Endodermal cell (in vitro differentiated cells): Measurements from ENCODE around the gene GTSF1L. TPM values are rescaled to one million over a fixed set of nuclear protein-coding genes. Genes with fewer than 3 reads are reported as not detected.

Source experiments
- DNase-seq: peaks from one replicate; pipeline ENCODE4 v3.0.0-alpha.2; 2017
- H3K27ac ChIP-seq: 2 replicates; pipeline ENCODE4 v1.5.1; 2013; ENCODE audit warnings: mild to moderate bottlenecking, low read depth, low read length, moderate library complexity
- H3K27me3 ChIP-seq: 2 replicates; pipeline ENCODE4 v1.6.1; 2013; ENCODE audit warnings: mild to moderate bottlenecking, low read length, moderate library complexity; ENCODE audit not compliant: insufficient read depth, control insufficient read depth, poor library complexity, severe bottlenecking
- H3K36me3 ChIP-seq: 2 replicates; pipeline ENCODE4 v1.7.0; 2013; ENCODE audit warnings: mild to moderate bottlenecking, low read length, moderate library complexity; ENCODE audit not compliant: control insufficient read depth, insufficient read depth
- H3K4me1 ChIP-seq: one replicate; pipeline ENCODE4 v1.7.0; 2013; ENCODE audit warnings: low read length; ENCODE audit not compliant: control insufficient read depth, insufficient read depth
- H3K4me3 ChIP-seq: 2 replicates; pipeline ENCODE4 v1.5.1; 2013; ENCODE audit warnings: mild to moderate bottlenecking, low read length, moderate library complexity
- H3K9ac ChIP-seq: 2 replicates; pipeline ENCODE4 v1.6.1; 2013; ENCODE audit warnings: mild to moderate bottlenecking, low read length, moderate library complexity; ENCODE audit not compliant: poor library complexity, severe bottlenecking; ENCODE audit errors: extremely low read depth
- H3K9me3 ChIP-seq: 2 replicates; pipeline ENCODE4 v1.6.1; 2013; ENCODE audit warnings: mild to moderate bottlenecking, low read length, moderate library complexity; ENCODE audit not compliant: control insufficient read depth
- H3K27ac Mint-ChIP-seq: 2 replicates; pipeline ENCODE4 v1.8.0; 2020; ENCODE audit warnings: mixed read lengths
- H3K27me3 Mint-ChIP-seq: 2 replicates; pipeline ENCODE4 v1.8.0; 2021; ENCODE audit warnings: mild to moderate bottlenecking, mixed read lengths; ENCODE audit not compliant: insufficient read depth
- H3K36me3 Mint-ChIP-seq: 2 replicates; pipeline ENCODE4 v1.8.0; 2020; ENCODE audit warnings: low read depth, mixed read lengths
- H3K4me1 Mint-ChIP-seq: 2 replicates; pipeline ENCODE4 v1.8.0; 2020; ENCODE audit warnings: mixed read lengths
- H3K4me3 Mint-ChIP-seq: 2 replicates; pipeline ENCODE4 v1.8.0; 2020; ENCODE audit warnings: mild to moderate bottlenecking, moderate library complexity, mixed read lengths
- H3K9me3 Mint-ChIP-seq: 2 replicates; pipeline ENCODE4 v1.8.0; 2020; ENCODE audit warnings: mild to moderate bottlenecking, mixed read lengths
- WGBS, 2 experiments: methylation state at CpG; one replicate each; pipeline versions ENCODE4 v1.1.5 to v1.1.7; 2013; ENCODE audit warnings: missing lambda C conversion rate in 2 of 2, mixed read lengths in 1 of 2; ENCODE audit not compliant: insufficient coverage in 1 of 2, insufficient read length in 1 of 2; 5-methylcytosine and 5-hydroxymethylcytosine counted together
- total RNA-seq, 2 donors: library from RNA; stranded (reverse); fragmentation: NEBNext Ultra II Directional in 1 of 2; extraction: Animal tissue kit (Norgen Biotek cat#: 25700) in 1 of 2; gene quantifications; 2 replicates in 1 of 2; 3 replicates in 1 of 2; pipeline ENCODE4 v1.2.1, GENCODE V29; 2021
- TF ChIP-seq, protein P1 (sequence below): fragments of 200-600 bp; sonication (generic); conservative IDR thresholded peaks from 2 replicates; pipeline ENCODE4 v1.5.0; 2021; ENCODE audit warnings: antibody characterized with exemption, mild to moderate bottlenecking

GTSF1L gene
- total RNA-seq, 2 donors from 2014 or later = not detected

DNA sequence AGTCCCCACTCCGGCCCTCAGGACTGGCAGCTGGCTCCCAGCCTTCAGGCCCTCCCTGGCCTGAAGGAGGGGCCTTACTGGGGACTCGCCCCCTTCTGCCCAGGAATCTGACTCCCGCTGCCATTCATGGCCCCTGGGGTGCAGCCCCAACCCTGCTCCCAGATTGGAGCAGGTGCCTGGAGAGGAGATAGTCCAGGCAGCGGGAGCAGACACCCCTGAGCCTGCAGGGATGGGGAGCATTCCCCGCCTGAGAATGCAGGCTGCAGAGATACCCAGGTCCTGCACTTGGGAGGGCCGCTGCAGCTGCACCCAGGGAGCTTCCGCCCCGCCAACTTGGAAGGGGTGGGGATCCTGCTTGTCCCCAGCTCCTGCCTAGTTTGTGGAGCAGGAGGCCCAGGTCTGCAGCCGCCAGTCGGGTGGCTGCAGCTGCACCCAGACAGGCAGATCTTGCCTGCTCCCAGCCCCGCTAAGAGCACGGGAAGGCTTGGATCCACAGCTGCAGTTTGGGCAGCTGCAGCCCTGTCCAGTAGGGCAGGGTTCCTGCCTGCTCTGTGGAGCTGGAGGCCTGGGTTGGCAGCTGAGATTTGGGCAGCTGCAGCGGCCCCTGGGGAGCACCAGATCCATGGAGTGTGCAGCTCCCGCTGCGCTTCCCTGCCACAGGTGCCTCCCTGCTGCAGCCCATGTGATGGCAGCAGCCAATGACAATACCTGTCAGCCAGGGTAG is 5.2 kb downstream of the GTSF1L start:
- H3K27ac ChIP-seq = no peak overlapping the region
- Mint-ChIP-seq H3K27ac (no peak overlapping the region), H3K9me3 (peaks cover 4% of the 10 kb centered on the region), H3K4me1 (peaks cover 11% of the 10 kb centered on the region), H3K27me3 (no peaks in the 10 kb centered on the region), H3K4me3 (no peak overlapping the region), H3K36me3 (peaks cover 14% of the 10 kb centered on the region)
- peaks cover 4% of the 10 kb centered on the region for H3K36me3 ChIP-seq
- 83 to 84% methylated on average over 8 to 15 of the region's 15 CpGs for WGBS, 2 experiments
- H3K9ac ChIP-seq = no peak overlapping the region
- TF ChIP-seq, protein P1, sequence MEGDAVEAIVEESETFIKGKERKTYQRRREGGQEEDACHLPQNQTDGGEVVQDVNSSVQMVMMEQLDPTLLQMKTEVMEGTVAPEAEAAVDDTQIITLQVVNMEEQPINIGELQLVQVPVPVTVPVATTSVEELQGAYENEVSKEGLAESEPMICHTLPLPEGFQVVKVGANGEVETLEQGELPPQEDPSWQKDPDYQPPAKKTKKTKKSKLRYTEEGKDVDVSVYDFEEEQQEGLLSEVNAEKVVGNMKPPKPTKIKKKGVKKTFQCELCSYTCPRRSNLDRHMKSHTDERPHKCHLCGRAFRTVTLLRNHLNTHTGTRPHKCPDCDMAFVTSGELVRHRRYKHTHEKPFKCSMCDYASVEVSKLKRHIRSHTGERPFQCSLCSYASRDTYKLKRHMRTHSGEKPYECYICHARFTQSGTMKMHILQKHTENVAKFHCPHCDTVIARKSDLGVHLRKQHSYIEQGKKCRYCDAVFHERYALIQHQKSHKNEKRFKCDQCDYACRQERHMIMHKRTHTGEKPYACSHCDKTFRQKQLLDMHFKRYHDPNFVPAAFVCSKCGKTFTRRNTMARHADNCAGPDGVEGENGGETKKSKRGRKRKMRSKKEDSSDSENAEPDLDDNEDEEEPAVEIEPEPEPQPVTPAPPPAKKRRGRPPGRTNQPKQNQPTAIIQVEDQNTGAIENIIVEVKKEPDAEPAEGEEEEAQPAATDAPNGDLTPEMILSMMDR = no peak
- H3K4me1 ChIP-seq = peaks cover 4% of the 10 kb centered on the region
- H3K27me3 ChIP-seq = no peaks in the 10 kb centered on the region
- peak; percentile 61 for DNase-seq
- peaks cover 5% of the 10 kb centered on the region for H3K9me3 ChIP-seq
- H3K4me3 ChIP-seq = no peak overlapping the region

DNA sequence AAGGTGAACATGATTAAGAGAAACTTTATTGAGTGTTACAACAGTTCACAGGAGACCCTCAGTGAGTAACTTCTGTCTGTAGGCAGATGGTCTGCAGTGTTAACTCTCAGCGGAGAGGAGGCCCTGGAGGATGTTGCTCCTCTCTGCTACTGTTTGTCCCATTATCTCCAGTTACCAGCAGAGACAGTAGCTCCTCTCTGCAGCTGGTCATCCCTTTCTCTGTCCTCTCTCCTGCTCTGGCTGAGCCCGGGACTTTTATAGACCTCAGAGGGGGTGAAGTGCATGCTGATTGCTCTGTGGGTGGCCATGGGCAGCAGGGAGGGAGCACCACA is 5.7 kb downstream of the GTSF1L start:
- no peak overlapping the region for H3K27ac Mint-ChIP-seq
- H3K4me1 Mint-ChIP-seq = peaks cover 7% of the 10 kb centered on the region
- peaks cover 14% of the 10 kb centered on the region for H3K36me3 Mint-ChIP-seq
- Histone ChIP-seq H3K27me3 (no peaks in the 10 kb centered on the region), H3K36me3 (peaks cover 4% of the 10 kb centered on the region), H3K27ac (no peak overlapping the region), H3K4me1 (peaks cover 4% of the 10 kb centered on the region), H3K4me3 (no peak overlapping the region), H3K9me3 (peaks cover 5% of the 10 kb centered on the region), H3K9ac (no peak overlapping the region)
- DNase-seq = no peak
- H3K9me3 Mint-ChIP-seq = peaks cover 4% of the 10 kb centered on the region
- no peak overlapping the region for H3K4me3 Mint-ChIP-seq
- no peaks in the 10 kb centered on the region for H3K27me3 Mint-ChIP-seq
- TF ChIP-seq, protein P1 = no peak
- 0% methylated on average over 1 to 2 of the region's 2 CpGs for WGBS, 2 experiments

DNA sequence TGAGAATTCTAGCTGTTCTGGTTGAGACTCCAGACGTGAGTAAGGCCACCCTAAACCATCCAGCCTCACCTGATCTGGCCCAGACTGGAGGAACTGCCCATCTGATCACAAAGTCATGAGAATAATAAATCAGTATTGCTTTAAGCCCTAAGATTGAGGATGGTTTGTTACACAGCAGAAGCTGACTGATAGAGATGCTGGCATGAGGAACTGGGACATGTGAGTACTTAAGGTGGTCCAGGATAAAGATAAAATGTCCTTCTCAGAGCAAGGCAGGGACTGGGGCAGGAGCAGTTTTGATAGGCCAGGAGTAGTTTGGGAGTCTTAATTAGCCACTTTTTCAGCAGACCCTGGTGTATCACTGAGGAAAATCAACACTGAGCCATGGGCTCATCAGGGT is 6.8 kb downstream of the GTSF1L start:
- Mint-ChIP-seq H3K27me3 (no peaks in the 10 kb centered on the region), H3K4me3 (no peak overlapping the region), H3K9me3 (peaks cover 4% of the 10 kb centered on the region), H3K27ac (peak overlapping the region; percentile 62), H3K36me3 (peaks cover 20% of the 10 kb centered on the region), H3K4me1 (peaks cover 5% of the 10 kb centered on the region)
- 93 to 100% methylated on average over 1 of the region's 1 CpG for WGBS, 2 experiments
- Histone ChIP-seq H3K9ac (no peak overlapping the region), H3K27ac (no peak overlapping the region), H3K9me3 (peaks cover 5% of the 10 kb centered on the region), H3K4me1 (peaks cover 4% of the 10 kb centered on the region), H3K36me3 (peaks cover 9% of the 10 kb centered on the region), H3K4me3 (no peak overlapping the region), H3K27me3 (no peaks in the 10 kb centered on the region)
- TF ChIP-seq, protein P1 = no peak
- DNase-seq = no peak
